Fibroblast of pulmonary artery (primary cell): Measurements from ENCODE around the gene PPP1R1B.

Source experiments
- DNase-seq: peaks from one replicate; pipeline ENCODE4 v3.0.0-alpha.2; 2010; ENCODE audit warnings: low read depth
- H3K4me3 ChIP-seq: replicated peaks from 2 replicates; pipeline ENCODE4 v1.5.1; 2011; ENCODE audit warnings: low read depth, mild to moderate bottlenecking, control low read depth, low read length, moderate library complexity
- TF ChIP-seq, protein P1 (sequence below): IDR thresholded peaks from 2 replicates; pipeline ENCODE4 v1.5.1; 2011; ENCODE audit warnings: mild to moderate bottlenecking, control low read depth, low read length, inconsistent platforms; ENCODE audit errors: missing control alignments

PPP1R1B gene

GRCh38 chr17:39618246-39618913 is 8.4 kb upstream of the PPP1R1B start:
- H3K4me3 ChIP-seq: peak overlapping the region; percentile 62
- TF ChIP-seq, protein P1, sequence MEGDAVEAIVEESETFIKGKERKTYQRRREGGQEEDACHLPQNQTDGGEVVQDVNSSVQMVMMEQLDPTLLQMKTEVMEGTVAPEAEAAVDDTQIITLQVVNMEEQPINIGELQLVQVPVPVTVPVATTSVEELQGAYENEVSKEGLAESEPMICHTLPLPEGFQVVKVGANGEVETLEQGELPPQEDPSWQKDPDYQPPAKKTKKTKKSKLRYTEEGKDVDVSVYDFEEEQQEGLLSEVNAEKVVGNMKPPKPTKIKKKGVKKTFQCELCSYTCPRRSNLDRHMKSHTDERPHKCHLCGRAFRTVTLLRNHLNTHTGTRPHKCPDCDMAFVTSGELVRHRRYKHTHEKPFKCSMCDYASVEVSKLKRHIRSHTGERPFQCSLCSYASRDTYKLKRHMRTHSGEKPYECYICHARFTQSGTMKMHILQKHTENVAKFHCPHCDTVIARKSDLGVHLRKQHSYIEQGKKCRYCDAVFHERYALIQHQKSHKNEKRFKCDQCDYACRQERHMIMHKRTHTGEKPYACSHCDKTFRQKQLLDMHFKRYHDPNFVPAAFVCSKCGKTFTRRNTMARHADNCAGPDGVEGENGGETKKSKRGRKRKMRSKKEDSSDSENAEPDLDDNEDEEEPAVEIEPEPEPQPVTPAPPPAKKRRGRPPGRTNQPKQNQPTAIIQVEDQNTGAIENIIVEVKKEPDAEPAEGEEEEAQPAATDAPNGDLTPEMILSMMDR: no peak
- no peak for DNase-seq

DNA sequence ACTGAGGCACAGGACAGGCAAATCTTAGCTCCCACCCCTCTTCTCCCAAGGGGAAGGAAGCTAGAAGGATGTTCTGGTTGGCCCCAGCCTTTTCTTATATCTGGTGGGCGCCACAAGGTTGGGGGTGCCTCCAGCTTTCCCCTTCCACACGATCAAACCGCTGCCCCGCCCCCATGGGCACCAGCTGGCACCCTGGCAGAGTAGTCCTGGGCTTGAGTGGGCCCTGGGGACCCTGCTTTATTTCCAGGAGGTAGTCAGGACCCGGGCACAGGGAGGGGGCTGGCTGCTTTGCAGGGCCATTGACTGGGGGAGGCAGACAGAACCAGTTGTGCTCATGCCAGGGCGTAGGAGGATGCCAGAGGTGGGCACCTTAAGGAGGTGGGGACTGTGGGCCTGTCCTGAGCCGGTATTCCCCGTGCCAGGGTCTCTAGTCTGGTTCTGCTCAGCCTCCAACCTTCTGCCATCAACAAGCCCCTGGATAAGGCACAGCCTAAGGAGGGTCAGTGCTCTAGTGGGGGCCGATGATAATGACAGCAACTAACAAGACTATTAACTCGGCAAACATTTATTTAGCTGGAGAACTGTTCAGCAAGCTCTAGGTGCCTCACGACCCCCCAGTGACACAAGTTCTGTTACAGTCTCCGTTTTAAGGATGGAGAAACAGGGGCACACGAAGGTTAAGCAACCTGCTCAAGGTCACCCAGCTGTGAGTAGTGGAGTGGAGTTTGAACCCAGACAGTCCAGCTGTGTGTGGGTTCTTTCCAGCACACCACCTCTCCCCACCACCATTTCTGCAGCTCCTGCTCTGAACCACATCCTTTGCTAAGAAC is 7.6 kb upstream of the PPP1R1B start:
- TF ChIP-seq, protein P1: no peak
- H3K4me3 ChIP-seq: no peak overlapping the region
- DNase-seq: no peak

DNA sequence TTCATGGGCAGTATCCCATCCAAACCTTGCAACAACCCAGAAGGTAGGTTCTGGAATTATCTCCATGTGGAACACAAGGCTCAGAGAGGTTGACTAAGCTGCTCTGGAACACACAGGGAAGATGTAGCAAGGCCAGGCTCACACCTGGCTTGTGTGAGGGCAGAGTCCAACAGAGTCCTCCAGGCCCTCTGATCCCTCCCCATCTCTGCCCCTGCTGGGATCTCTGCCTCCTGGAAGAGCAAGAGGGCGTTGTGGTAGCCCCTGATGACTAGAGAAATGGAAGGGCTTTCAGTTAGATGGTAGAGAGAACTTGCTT is 7.0 kb upstream of the PPP1R1B start:
- H3K4me3 ChIP-seq: no peak overlapping the region
- no peak for DNase-seq
- TF ChIP-seq, protein P1: no peak

DNA sequence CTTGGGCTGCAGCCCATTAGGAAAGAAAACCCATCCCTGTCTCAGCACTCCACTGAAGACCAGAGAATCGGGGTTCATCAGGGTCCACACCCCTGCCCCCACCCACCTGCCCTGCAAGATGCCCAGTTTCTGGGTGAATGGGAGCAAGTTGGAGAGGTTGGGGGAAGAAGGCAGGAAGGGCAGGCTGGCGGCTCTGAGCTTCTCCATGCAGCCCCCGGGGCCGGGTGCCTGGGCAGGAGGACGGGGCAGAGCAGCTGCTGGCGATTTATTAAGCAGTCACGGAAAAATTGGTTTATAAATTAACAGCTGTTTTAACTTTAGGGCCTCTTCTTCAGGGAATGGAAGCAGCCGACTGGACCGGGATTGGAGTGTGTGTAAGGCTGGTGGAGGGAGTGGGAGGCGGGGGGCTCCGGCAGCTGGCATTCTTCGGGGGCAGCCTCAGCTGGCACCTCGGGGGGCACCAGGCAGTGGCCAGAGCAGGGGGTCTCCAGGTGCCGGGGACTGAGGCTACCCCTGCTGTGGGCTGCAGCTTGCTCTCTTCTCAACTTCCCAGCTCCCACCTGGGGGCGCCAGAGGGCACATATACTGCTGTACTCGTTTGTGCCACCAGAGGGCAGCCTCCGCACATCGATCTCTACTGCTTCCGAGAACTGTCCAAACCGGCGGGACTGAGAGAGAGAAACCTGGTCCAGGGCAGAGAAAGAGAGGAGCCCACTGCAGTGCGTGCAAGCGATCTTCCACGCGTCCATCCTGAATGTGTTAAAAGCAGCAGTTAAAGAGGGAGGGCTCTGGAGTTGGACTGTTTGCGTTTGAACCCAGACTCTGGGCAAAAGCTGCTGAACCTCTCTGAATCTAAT is 5.0 kb upstream of the PPP1R1B start:
- H3K4me3 ChIP-seq: no peak overlapping the region
- DNase-seq: peak; percentile 81
- TF ChIP-seq, protein P1: no peak

GRCh38 chr17:39622380-39623006 is 4.3 kb upstream of the PPP1R1B start:
- DNase-seq: no peak
- no peak overlapping the region for H3K4me3 ChIP-seq
- TF ChIP-seq, protein P1: no peak

- TF ChIP-seq, protein P1: peak; percentile 93
- peak; percentile 61 for DNase-seq
- no peak overlapping the region for H3K4me3 ChIP-seq
Observed at GRCh38 chr17:39623356-39623950, 3.3 kb upstream of the PPP1R1B start.
